ENCODE data around the gene ADIPOR1. TPM values are rescaled to one million over a fixed set of nuclear protein-coding genes. Genes with fewer than 3 reads are reported as not detected.

Gene ADIPOR1
- polyA plus RNA-seq, 1 of the 3 experiments (the other 2 are of a cell fraction) = 82.2 TPM

DNA sequence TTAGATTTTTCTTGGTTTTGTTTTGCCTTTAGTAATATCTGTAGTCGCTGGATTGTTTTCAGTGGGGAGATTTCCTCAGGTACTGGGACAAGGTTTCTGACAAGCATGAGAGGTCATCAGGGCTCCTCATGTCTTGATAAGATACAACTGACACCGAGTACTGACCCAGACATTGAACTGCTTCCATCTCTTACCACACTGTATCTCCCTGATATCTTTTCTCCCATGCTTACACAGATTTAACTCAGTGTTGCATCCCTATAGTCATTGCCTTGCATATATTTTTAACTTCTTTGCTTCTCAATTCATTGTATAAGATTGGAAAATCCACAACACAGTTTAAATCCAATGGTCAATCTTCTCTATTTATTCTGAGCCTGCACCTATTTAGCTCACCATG is 21.3 kb upstream of the ADIPOR1 start:
- H3K4me2 ChIP-seq = no peak overlapping the region
- no peaks in the 10 kb centered on the region for H4K20me1 ChIP-seq (ENCODE audit: insufficient read depth)
- H3K27me3 ChIP-seq (ENCODE audit: insufficient read depth) = peaks cover 43% of the 10 kb centered on the region; the same call in 1 of the 2 replicates
- no peaks in the 10 kb centered on the region for H3K36me3 ChIP-seq (replicated peaks in 1 of 2; ENCODE audit: control insufficient read depth in 1 of 2, insufficient read depth in 2 of 2, low read length in 1 of 2)
- CTCF ChIA-PET = interaction anchor here (2.9 kb wide), 1 partner anchor 20 kb away, joined by 9 read pairs; no protein-coding TSS in a partner anchor
- no peak overlapping the region for H3K9ac ChIP-seq
- 5% methylated on average over 2 of the region's 2 CpGs for WGBS (ENCODE audit: low lambda C conversion rate)
- H3K9me3 ChIP-seq = no peaks in the 10 kb centered on the region
- DNase-seq = no peak
- POLR2A ChIA-PET = no interaction called here
- no peak overlapping the region for H3K27ac ChIP-seq (ENCODE audit: low read depth in 2 of 2, low read length in 1 of 2)
- no peak for TF ChIP-seq RXRA (IDR thresholded peaks at IDR 0.05; ENCODE audit: borderline replicate concordance, low read depth)
- no peak for TF ChIP-seq SIN3A (IDR thresholded peaks at IDR 0.05; ENCODE audit: borderline replicate concordance, low read depth, low read length)
- TF ChIP-seq, protein P1, sequence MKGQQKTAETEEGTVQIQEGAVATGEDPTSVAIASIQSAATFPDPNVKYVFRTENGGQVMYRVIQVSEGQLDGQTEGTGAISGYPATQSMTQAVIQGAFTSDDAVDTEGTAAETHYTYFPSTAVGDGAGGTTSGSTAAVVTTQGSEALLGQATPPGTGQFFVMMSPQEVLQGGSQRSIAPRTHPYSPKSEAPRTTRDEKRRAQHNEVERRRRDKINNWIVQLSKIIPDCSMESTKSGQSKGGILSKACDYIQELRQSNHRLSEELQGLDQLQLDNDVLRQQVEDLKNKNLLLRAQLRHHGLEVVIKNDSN (IDR thresholded peaks at IDR 0.05; ENCODE audit: borderline replicate concordance, low read depth) = no peak
- no peak for TF ChIP-seq GABPA (IDR thresholded peaks at IDR 0.05; ENCODE audit: low read depth)
- no peak for TF ChIP-seq CHD2 (IDR thresholded peaks at IDR 0.05; ENCODE audit: low read length, partially characterized antibody)
- TF ChIP-seq, protein P2, sequence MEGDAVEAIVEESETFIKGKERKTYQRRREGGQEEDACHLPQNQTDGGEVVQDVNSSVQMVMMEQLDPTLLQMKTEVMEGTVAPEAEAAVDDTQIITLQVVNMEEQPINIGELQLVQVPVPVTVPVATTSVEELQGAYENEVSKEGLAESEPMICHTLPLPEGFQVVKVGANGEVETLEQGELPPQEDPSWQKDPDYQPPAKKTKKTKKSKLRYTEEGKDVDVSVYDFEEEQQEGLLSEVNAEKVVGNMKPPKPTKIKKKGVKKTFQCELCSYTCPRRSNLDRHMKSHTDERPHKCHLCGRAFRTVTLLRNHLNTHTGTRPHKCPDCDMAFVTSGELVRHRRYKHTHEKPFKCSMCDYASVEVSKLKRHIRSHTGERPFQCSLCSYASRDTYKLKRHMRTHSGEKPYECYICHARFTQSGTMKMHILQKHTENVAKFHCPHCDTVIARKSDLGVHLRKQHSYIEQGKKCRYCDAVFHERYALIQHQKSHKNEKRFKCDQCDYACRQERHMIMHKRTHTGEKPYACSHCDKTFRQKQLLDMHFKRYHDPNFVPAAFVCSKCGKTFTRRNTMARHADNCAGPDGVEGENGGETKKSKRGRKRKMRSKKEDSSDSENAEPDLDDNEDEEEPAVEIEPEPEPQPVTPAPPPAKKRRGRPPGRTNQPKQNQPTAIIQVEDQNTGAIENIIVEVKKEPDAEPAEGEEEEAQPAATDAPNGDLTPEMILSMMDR (IDR thresholded peaks at IDR 0.05) = no peak
- TF ChIP-seq FOSL2 (IDR thresholded peaks at IDR 0.05; ENCODE audit: borderline replicate concordance, low read depth) = no peak
- no peak for TF ChIP-seq RCOR1 (IDR thresholded peaks at IDR 0.05; ENCODE audit: low read length)
- TF ChIP-seq TCF12 (IDR thresholded peaks at IDR 0.05) = no peak
- no peak for TF ChIP-seq JUND (IDR thresholded peaks at IDR 0.05)
- no peak for TF ChIP-seq SMC3 (IDR thresholded peaks at IDR 0.05; ENCODE audit: low read depth, low read length)
- no peak for TF ChIP-seq NRF1 (IDR thresholded peaks at IDR 0.05; ENCODE audit: low read depth, low read length)
- no peak for TF ChIP-seq NFIC (IDR thresholded peaks at IDR 0.05; ENCODE audit: borderline replicate concordance)
- TF ChIP-seq, protein P3, sequence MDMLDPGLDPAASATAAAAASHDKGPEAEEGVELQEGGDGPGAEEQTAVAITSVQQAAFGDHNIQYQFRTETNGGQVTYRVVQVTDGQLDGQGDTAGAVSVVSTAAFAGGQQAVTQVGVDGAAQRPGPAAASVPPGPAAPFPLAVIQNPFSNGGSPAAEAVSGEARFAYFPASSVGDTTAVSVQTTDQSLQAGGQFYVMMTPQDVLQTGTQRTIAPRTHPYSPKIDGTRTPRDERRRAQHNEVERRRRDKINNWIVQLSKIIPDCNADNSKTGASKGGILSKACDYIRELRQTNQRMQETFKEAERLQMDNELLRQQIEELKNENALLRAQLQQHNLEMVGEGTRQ (IDR thresholded peaks at IDR 0.05; ENCODE audit: borderline replicate concordance, low read depth, low read length) = no peak
- H3K4me1 ChIP-seq (ENCODE audit: control insufficient read depth in 1 of 2, insufficient read depth in 2 of 2, low read depth in 1 of 2, low read length in 1 of 2) = no peaks in the 10 kb centered on the region
- H3K79me2 ChIP-seq (ENCODE audit: insufficient read depth) = no peaks in the 10 kb centered on the region
- H2AFZ ChIP-seq (ENCODE audit: low read depth) = no peak overlapping the region
- H3K4me3 ChIP-seq (ENCODE audit: low read depth in 2 of 2, low read length in 1 of 2) = no peak overlapping the region
- H3K9me2 ChIP-seq = no peaks in the 10 kb centered on the region
- H3F3A ChIP-seq (replicated peaks; ENCODE audit: insufficient read depth) = no peaks in the 10 kb centered on the region

DNA sequence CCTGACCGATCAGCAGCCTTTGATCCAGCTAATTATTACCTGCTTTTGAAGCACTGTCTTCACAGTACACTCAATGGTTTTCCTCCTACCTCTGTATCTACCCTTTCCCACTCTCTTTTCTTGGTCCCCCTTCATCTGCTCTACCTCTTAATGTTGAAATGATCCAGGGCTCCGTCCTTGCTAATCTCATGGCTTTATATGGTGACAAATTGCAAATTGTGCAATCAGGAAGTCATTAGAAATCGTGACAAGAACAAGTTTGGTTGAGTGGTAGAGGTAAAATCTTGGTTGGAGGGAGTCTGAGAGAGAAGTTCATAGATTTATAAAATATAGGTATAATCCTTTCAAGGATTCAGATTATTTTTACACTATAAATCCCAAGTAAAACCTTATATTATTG is 18.5 kb upstream of the ADIPOR1 start:
- 6% methylated on average over 3 of the region's 3 CpGs for WGBS (ENCODE audit: low lambda C conversion rate)
- POLR2A ChIA-PET = no interaction called here
- no peak for DNase-seq
- no peak overlapping the region for H3K27ac ChIP-seq (ENCODE audit: low read depth in 2 of 2, low read length in 1 of 2)
- no peaks in the 10 kb centered on the region for H3K4me1 ChIP-seq (ENCODE audit: control insufficient read depth in 1 of 2, insufficient read depth in 2 of 2, low read depth in 1 of 2, low read length in 1 of 2)
- H3K9ac ChIP-seq = no peak overlapping the region
- H3K79me2 ChIP-seq (ENCODE audit: insufficient read depth) = no peaks in the 10 kb centered on the region
- H3F3A ChIP-seq (replicated peaks; ENCODE audit: insufficient read depth) = no peaks in the 10 kb centered on the region
- no peaks in the 10 kb centered on the region for H3K9me3 ChIP-seq
- no peaks in the 10 kb centered on the region for H3K9me2 ChIP-seq
- peaks cover 52% of the 10 kb centered on the region; the same call in 1 of the 2 replicates for H3K27me3 ChIP-seq (ENCODE audit: insufficient read depth)
- H3K4me3 ChIP-seq (ENCODE audit: low read depth in 2 of 2, low read length in 1 of 2) = no peak overlapping the region
- no peak overlapping the region for H2AFZ ChIP-seq (ENCODE audit: low read depth)
- H4K20me1 ChIP-seq (ENCODE audit: insufficient read depth) = no peaks in the 10 kb centered on the region
- no peak overlapping the region for H3K4me2 ChIP-seq
- TF ChIP-seq TAF1 (IDR thresholded peaks at IDR 0.05; ENCODE audit: borderline replicate concordance, low read depth, low read length) (no peak), EZH2phosphoT487 (IDR thresholded peaks at IDR 0.05; ENCODE audit: borderline replicate concordance, low read depth) (no peak), YY1 (IDR thresholded peaks at IDR 0.05; ENCODE audit: low read depth) (no peak), MEF2A (IDR thresholded peaks at IDR 0.05; ENCODE audit: borderline replicate concordance, low read depth) (no peak), SMC3 (IDR thresholded peaks at IDR 0.05; ENCODE audit: low read depth, low read length) (no peak), NFIC (IDR thresholded peaks at IDR 0.05; ENCODE audit: borderline replicate concordance) (no peak)
- no peaks in the 10 kb centered on the region for H3K36me3 ChIP-seq (replicated peaks in 1 of 2; ENCODE audit: control insufficient read depth in 1 of 2, insufficient read depth in 2 of 2, low read length in 1 of 2)
- CTCF ChIA-PET = interaction anchor here (0.5 to 1.5 kb wide), 2 partner anchors 8 to 189 kb away, joined by 3 to 7 read pairs; no protein-coding TSS in a partner anchor

Data from SK-N-SH (cell line).